GM19099 (cell line): Measurements from ENCODE around the gene FBXL16.
A peak's percentile ranks its signal among the peaks of the same experiment; 100 is the strongest.

Experiments used
- POLR2A ChIP-seq: IDR thresholded peaks from 3 replicates; pipeline ENCODE4 v1.6.1; 2011; ENCODE audit warnings: low read depth; ENCODE audit not compliant: insufficient read length; ENCODE audit errors: extremely low read depth

Gene FBXL16

DNA sequence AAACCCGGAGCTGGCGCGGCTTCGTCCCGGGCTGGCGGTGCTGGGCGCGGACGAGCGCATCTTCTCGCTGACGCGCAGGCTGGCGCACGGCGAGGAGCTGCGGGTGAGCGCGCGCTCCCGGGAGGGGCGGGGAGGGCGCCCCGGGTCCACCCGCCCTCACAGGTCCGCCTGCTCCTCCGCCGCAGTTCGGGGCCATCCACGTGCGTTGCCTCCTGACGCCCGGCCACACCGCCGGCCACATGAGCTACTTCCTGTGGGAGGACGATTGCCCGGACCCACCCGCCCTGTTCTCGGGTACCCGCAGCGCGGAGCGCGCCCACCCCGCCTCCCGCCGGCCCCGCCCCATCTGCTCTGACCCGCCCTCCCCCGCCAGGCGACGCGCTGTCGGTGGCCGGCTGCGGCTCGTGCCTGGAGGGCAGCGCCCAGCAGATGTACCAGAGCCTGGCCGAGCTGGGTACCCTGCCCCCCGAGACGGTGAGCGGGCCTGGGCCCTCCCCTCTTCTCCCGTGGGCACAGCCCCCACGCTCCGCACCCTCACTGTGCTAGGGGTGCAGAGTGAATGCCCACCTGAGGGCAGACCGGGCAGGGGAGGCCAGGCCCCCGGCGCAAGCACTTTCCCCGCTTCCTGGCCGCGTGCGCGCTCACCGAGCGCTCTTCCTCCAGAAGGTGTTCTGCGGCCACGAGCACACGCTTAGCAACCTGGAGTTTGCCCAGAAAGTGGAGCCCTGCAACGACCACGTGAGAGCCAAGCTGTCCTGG is 22.7 kb upstream of the FBXL16 start:
- TF ChIP-seq POLR2A = peak; percentile 39

DNA sequence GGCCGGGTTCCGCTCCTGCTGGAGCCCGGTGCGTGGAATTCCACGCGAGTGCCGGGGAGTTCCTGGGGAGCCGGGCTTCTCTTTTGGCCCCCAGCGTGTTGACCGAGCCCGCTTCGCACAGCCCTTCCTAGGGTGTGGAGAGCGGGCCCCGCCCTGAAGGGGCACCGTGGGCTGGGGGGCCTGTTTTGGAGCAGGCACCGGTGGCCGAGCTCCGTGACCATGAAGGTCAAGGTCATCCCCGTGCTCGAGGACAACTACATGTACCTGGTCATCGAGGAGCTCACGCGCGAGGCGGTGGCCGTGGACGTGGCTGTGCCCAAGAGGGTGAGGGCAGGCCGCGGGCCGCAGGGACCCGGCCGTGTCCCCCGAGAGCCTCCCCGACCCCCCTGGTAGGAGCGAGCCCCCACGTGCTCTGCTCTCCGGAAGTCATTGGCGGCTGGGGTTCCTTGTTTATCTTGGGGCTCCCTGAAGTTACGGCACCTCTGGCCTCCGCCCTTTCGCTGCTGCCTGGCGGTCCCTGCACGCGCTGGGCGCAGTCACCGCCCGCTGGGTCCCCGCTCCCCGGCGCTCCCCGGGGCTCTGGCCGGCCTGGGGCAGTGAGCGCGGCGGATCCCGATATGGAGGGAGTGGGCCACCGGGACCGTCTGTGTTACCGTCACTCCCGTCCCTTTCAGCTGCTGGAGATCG is 21.8 kb upstream of the FBXL16 start:
- no peak for TF ChIP-seq POLR2A

DNA sequence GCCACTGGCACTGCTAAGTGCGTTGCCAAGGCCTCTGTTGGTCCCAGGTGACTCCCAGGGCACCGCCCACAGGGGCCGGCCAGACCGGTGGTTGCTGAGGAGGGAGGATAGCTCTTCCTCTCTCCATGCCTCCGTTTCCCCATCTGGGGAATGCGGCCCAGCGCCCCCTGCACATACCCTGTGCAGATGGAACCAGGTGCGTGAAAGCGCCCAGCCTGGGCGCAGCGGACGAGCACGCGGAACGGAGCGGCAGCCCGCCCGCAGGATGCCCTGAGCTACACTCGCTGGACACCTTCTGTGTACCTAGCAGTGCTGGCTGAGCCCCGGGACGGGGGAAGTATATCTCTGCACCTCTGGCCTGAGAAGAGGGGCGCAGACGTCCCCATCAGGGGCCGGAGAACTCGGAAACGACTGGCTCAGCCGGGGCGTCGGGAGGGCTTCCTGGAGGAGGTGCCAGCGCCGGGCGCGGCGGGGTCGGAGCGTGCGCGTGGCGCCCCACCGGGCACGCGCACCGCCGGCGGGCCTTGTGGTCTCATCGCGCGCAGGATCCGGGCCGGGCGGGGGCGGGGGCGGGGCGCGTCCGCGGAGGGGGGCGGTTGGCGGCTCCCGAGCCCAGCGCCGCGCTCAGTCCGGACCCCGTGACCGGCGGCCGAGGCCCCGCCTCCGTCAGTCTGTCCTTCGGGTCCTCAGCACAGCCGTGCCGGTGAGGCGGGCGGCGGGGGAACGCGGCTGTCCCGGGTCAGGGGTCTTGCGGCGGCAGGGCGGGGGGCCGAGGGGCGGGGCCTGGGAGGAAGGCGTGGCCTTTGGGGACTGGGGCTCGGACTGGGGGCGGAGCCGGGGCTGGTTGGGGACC is 21.1 kb upstream of the FBXL16 start, which contains the start of the genes CCDC78 and HAGHL:
Gene CCDC78 (minus strand): TSS at position 6 of the 853 bp plus-strand sequence. CDS start 76 bp downstream, outside the sequence.
Gene HAGHL (plus strand): TSS at position 669 of the 853 bp plus-strand sequence. CDS start 404 bp downstream, outside the sequence.
- TF ChIP-seq POLR2A = peak; percentile 6

DNA sequence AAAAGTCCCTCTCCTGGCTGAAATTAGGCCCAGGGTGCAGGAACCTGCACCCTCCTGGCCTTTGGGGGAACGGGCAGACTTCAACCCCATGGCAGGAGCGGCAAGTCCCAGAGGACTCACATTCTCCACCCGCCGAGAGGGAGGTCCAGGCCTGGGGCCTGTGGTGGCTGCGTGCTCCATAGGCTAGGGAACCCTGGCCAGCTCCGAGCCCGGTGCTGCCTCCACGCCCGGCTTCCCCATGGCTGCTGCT is 20.5 kb upstream of the FBXL16 start:
- no peak for TF ChIP-seq POLR2A

DNA sequence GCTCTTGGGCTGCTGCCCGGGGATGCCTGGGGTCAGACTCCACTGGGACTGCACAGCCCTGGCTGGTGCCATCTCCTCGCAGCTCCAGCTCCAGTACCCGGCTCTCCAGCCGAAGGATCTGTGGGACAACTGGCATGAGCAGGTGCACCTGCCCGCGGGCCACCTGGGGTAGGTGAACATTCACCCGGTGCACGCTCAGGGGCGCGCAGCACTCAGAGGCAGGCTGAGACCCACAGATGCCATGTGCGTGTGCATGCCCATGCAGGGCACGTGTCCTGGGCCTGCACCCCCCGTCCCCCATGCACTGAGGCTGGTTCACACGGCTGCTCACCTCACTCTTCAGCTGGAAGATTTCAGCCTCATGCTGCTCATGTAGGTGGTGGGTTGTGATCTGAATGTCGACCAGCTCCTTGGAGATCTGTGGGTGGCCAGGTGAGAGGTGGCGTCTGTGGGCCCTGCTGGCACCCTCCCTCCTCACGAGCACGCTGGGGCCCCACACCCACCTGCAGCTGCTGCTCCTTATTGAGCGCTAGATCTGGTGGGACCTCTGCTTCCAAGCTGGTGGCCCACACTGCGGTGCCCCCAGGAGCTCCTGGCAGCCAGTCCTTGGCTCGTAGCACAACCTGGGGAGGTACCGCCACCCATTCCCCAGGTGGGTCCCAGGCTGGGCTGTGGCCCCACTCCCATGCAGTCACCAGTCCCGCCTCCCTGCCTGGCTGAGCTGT is 20.0 kb upstream of the FBXL16 start:
- no peak for TF ChIP-seq POLR2A

GRCh38 chr16:725041-725376 is 19.4 kb upstream of the FBXL16 start:
- TF ChIP-seq POLR2A = no peak

GRCh38 chr16:724188-725040 is 18.8 kb upstream of the FBXL16 start:
- TF ChIP-seq POLR2A = no peak

- no peak for TF ChIP-seq POLR2A
Measured at GRCh38 chr16:723695-724094, 18.1 kb upstream of the FBXL16 start.

DNA sequence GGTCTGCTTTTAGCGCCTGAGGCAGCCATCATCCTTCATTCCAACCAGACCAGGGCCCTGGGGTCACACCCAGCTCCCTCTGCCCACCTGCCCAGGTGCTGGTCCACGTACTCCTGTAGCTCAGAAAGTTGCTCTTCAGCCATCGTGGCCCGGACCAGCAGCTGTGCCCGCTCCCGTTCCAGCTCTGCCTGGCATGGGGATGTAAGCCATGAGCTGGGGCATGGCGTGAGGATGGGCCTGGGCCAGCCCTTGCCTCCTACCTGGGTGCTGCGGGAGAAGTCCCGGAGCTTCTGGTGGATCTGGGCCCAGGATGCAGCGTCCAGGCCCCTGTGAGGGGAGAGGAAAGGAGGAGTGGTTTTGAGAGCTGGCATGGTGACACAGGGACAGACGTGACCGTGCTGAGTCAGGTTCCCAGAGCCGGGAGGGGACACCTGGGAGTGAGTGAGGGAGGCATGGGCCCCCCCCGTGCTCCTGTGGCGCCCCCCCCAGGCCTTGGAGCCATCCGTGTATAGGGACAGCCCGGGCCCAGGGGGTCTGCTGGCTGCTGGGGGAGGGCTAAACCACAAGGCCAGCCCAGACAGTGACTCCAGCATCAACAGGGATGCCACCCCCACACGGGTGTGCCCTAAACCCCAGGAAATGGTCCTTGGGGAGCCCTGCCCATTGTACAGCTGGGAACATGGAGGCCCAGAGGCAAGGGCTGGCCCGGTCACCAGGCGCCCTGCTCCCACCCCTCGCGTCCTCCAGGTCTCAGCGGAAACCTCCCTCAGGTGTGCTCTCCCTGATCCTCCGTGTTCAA is 17.4 kb upstream of the FBXL16 start:
- TF ChIP-seq POLR2A = no peak

DNA sequence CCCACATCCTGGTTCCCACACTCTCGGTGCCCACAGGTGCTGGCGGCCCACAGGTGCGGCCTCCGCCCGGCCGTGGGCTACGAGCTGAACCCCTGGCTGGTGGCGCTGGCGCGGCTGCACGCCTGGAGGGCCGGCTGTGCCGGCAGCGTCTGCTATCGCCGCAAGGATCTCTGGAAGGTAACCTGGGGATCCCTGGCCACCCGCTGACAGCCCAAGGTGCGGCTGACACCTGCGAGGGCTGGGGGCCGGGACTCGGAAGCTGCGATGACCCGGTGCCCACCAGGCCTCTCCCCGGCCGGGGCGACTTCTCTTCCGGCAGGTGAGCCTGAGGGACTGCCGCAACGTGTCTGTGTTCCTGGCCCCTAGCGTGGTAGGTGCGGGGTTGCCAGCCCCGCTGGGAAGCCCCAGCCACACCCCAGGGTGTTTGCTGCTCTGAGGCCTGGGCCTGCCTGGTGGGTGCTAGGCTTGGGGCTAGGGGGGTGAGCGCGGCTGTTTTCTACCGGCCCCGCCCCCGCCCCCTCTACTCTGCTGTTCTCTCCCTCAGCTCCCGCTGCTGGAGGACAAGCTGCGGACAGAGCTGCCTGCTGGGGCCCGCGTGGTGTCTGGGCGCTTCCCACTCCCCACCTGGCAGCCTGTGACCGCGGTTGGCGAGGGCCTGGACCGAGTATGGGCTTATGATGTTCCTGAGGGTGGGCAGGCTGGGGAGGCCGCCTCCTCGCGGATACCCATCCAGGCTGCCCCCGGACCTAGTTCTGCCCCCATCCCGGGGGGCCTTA is 16.4 kb upstream of the FBXL16 start:
- no peak for TF ChIP-seq POLR2A

DNA sequence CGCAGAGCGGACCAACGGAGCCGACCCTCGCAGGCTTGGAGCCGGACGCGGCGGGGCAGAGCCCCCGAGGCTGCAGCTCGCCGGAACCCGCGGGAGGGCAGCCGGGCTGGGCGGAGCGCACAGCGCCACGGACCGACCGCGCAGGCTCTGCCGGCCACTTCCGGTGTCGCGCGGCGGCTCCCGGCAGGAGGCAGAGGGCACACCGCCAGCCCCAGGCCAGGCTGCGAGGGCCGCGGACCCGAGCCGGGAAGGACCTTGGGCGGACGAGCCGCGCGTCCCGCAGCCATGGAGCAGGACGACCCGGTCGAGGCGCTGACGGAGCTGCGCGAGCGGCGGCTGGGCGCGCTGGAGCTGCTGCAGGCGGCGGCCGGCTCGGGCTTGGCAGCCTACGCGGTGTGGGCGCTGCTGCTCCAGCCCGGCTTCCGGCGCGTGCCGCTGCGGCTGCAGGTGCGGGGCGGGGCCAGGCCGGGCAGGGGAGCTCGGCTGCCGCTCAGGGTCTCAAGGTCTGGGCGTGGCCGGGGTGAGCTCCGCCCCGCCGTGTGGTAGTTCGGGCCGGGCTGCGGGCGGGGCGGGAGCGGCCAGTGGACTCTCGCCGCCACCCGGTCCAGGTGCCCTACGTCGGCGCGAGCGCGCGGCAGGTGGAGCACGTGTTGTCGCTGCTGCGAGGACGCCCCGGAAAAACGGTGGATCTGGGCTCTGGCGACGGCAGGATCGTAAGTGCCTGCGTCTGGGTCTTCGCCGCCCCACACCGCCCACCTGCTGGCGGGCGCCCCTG is 15.6 kb upstream of the FBXL16 start, which contains the start of gene ANTKMT:
Gene ANTKMT (plus strand): TSS at position 157 of the 775 bp plus-strand sequence. CDS start 129 bp downstream, at position 286.
- peak; percentile 96 for TF ChIP-seq POLR2A

DNA sequence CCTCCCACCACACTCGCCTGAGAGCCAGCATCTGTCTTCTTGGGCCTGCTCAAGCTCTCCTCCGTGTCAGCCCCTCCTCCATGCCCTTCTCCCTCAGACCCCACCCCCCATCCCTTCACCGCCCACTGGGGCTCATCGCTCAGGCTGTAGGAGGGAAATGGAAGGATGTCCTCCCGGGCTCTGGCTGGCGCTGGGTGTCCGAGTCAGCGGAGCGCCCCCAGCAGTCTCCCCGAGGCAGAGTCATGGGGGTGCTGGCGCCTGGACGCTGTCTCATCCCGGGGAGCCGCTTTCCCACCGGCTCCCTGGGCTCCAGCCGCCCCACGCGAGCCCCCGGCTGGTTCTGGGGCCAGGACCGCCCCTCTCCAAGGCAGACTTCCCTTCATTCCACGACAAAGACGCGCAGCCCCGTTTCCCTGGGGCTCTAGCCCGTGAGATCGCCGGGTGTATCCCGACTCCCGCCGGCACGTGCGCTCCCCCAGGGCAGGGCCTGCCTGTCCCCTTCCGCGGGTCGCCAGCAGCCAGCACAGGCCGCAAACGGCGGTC is 14.9 kb upstream of the FBXL16 start:
- no peak for TF ChIP-seq POLR2A
